Keratinocyte (primary cell): ENCODE data around the gene PEX16.
"Not testable (repeated sequence)": the region's sequence is repeated elsewhere in the genome, so short reads cannot be mapped to it uniquely, and the experiment has no call there.

Experiments
- CTCF ChIP-seq, 3 experiments: IDR thresholded peaks in 1 of 3; conservative IDR thresholded peaks in 1 of 3; optimal IDR thresholded peaks in 1 of 3; 2 replicates in 2 of 3; 3 replicates in 1 of 3; pipeline versions ENCODE3 to v1.5.1; 2011; ENCODE audit warnings: low read length in 3 of 3, mild to moderate bottlenecking in 3 of 3, moderate library complexity in 2 of 3, control low read depth in 1 of 3, inconsistent platforms in 1 of 3; ENCODE audit not compliant: insufficient read depth in 2 of 3; ENCODE audit errors: extremely low read depth in 1 of 3
- EZH2 ChIP-seq: IDR thresholded peaks from one replicate; pipeline ENCODE4 v1.6.1; 2012; ENCODE audit warnings: inconsistent platforms, mild to moderate bottlenecking, low read length, moderate library complexity

- not testable (repeated sequence) for TF ChIP-seq CTCF (optimal IDR thresholded peaks at IDR 0.05 in 1 of 3, IDR thresholded peaks at IDR 0.05 in 1 of 3, conservative IDR thresholded peaks at IDR 0.05 in 1 of 3; ENCODE audit: extremely low read depth in 1 of 3, insufficient read depth in 2 of 3, low read length in 3 of 3)
- peak; percentile 47 for TF ChIP-seq EZH2
These were observed 17.4 kb downstream of the PEX16 start for GRCh38 chr11:45900175-45900800.
